NT2/D1 (cell line): ENCODE data around the gene IFNA5.

Source experiments
- YY1 ChIP-seq: IDR thresholded peaks from 2 replicates; pipeline ENCODE4 v1.6.1; 2011; ENCODE audit not compliant: insufficient read length, insufficient read depth
- ZNF274 ChIP-seq: IDR thresholded peaks from 2 replicates; pipeline ENCODE4 v1.6.1; 2011; ENCODE audit warnings: mild to moderate bottlenecking, low read depth, low read length

- no peak for TF ChIP-seq YY1
- no peak for TF ChIP-seq ZNF274
Observed at GRCh38 chr9:21294364-21294774, 10.7 kb downstream of the IFNA5 start.
